Smooth muscle cell of the brain vasculature (primary cell): Measurements from ENCODE around the gene CELSR2.
A peak's percentile ranks its signal among the peaks of the same experiment; 100 is the strongest.
"Not testable (repeated sequence)": the region's sequence is repeated elsewhere in the genome, so short reads cannot be mapped to it uniquely, and the experiment has no call there.

Experiments
- DNase-seq: peaks from one replicate; pipeline ENCODE4 v3.0.0-alpha.2; 2012; ENCODE audit warnings: low read depth, low spot score

Gene CELSR2, protein sequence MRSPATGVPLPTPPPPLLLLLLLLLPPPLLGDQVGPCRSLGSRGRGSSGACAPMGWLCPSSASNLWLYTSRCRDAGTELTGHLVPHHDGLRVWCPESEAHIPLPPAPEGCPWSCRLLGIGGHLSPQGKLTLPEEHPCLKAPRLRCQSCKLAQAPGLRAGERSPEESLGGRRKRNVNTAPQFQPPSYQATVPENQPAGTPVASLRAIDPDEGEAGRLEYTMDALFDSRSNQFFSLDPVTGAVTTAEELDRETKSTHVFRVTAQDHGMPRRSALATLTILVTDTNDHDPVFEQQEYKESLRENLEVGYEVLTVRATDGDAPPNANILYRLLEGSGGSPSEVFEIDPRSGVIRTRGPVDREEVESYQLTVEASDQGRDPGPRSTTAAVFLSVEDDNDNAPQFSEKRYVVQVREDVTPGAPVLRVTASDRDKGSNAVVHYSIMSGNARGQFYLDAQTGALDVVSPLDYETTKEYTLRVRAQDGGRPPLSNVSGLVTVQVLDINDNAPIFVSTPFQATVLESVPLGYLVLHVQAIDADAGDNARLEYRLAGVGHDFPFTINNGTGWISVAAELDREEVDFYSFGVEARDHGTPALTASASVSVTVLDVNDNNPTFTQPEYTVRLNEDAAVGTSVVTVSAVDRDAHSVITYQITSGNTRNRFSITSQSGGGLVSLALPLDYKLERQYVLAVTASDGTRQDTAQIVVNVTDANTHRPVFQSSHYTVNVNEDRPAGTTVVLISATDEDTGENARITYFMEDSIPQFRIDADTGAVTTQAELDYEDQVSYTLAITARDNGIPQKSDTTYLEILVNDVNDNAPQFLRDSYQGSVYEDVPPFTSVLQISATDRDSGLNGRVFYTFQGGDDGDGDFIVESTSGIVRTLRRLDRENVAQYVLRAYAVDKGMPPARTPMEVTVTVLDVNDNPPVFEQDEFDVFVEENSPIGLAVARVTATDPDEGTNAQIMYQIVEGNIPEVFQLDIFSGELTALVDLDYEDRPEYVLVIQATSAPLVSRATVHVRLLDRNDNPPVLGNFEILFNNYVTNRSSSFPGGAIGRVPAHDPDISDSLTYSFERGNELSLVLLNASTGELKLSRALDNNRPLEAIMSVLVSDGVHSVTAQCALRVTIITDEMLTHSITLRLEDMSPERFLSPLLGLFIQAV (N-terminal part only)

DNA sequence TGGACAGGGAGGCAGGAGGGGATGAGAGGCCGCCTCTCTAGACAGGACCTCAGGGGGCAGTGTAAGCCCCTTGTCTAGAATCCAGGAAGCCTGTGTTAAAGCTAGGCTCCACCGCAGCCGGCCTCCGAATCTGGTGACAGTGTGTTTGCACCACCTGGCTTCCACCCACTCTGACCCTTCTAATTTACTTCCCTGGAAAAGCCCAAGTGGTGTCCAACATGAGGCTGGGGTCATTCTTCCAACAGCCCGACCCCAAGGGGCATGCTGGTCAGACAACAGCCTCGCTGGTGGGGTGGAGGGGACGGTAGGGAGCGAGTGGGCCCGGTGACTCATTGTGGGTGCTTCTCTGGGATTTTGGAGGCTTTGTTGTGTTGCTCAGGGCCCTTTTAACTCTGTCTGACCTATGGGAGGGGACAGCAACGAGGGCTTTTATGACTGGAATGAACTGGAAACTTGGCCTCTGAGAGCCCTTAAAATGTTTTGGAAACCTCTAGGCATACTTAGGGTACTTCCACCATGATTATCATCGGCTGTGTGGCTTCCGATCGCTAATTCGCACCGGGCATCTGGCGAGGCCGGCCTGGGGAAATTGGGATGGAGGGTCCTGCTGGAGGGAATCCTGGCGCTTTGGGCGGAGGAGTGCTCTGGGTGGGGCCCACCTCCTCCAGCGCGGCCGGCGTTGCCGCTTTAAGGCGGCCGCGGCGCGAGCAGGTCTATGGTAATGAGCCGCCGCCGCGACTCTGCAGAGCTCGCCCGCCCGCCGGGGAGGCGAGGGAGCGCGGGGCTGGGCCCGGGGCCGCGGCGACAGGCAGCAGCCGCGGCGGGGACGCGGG lies at the start of gene CELSR2:
TSS of gene CELSR2 (plus strand) at position 743 of the 833 bp plus-strand sequence. CDS start 541 bp downstream, outside the sequence.
- DNase-seq = no peak

DNA sequence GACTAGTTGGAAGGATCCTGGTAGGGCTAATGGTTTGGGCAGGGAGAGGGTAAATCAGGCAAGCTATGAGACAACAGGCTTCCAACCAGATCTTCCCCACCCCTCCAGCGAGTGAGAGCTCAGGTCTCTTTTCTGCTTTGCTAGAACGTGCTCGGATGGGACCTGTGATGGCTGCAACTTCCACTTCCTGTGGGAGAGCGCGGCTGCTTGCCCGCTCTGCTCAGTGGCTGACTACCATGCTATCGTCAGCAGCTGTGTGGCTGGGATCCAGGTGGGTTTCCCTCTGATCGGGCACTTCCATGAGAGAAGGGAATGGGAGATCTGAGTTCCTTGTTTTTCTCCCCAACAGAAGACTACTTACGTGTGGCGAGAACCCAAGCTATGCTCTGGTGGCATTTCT lies 49.6 kb upstream of the CELSR2 start:
- no peak for DNase-seq

DNA sequence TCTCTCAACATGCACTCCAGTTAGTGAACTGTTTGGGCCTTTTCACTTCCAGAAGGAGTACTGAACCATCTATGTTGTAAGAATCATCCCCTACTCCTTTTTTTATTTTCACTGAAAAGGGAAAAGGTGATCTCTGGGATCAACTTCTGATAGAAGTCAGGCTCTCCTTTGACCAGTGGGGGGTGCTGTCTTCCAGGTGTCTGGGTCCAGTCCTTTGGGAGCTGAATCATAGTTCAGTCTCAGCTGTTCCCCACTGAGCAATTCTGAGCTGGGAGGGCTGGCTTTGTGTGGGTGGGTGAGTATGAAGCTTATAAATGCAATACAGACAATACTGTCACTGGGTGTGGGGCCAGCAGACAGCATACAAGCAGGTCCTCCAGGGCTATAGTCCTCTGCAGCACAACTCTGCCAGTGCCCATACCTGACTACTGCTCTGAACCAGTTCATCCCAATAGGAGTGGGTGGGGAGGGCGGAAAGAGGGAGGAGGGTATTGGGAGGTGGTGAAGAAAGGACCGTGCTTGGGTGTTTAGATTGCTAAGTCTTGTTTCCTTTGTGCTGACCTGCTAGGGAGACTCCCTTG lies 48.1 kb upstream of the CELSR2 start:
- DNase-seq = peak; percentile 47

DNA sequence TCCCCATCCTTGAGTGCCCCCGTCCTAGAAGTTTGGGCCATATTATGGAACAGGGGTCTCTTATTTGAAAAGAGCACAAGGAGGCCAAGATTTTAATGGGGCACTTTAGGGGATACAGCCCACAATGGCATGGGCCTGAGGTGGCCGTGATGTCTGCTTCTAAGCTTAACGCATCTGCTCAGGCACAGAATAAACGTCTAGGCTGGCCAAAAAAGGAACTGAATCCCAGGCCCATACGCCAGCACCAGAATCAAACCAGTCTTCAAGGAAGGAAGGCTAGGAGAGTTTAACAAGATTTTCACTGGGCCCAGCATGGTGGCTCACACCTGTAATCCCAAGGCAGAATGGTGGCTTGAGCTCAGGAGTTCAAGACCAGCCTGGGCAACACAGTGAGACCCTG lies 44.9 kb upstream of the CELSR2 start:
- DNase-seq = no peak

DNA sequence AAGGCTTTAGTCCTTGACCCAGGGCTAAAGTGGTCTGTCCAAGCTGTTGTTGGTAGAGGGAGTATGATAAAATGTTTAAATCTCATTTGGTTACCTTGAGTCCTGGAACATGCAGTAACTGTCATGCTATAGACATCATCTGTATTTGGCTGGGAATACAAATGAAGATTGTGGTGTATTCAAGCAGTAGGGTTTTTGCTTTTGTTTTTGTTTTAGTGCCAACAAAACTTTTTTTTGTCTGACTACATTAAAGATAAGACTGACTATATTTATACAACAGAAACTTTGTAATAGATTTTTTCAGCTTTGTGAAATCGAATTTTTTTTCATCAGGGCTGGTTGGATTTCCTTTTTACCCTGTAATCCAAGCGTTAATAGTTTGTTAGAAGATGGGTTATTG lies 43.0 kb upstream of the CELSR2 start:
- no peak for DNase-seq

DNA sequence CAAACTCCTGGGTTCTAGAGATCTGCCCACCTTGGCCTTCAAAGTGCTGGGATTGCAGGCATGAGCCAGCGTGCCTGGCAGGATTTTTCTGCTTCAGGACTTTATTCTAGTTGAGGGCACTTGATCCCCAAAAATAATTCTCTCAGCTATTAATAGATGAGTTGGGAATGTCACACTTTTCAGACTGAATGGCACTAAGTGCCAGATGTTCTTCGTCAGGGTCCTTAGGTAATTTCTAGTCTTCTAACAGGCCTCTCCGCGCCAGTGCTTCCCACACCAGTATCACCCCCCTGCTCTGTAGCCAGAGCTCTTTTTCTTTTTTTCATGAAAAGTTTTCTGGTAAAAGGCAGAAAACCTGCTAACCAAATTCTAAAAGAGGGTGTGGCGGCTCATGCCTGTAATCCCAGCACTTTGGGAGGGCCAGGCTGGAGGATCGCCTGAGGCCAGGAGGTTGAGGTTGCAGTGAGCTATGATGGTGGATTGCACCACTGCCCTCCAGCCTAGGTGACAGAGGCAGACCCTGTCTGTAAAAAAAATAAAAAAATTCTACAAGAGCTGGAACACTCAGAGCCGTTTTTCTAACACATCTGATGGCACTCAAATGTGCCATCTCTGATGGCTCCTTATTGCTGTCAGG lies 41.8 kb upstream of the CELSR2 start:
- DNase-seq = no peak

DNA sequence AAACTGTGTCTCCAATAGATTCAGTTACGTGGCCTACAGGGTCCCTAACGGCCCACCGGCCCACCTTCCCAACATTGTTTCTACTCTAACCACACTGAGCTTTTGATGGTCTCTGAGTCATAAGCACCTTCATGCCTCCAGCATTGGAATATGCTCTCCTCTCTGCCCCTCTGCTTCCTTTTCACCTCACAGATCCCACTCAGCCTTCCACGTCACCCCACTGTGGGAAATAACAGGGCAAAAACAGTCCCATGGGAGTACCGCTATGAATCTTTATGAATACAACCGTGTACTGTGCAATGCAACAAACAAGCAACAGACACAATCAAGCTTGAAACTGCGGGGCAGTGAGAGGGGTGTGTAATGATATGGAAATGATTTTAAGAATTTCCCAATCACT lies 40.9 kb upstream of the CELSR2 start:
- no peak for DNase-seq

DNA sequence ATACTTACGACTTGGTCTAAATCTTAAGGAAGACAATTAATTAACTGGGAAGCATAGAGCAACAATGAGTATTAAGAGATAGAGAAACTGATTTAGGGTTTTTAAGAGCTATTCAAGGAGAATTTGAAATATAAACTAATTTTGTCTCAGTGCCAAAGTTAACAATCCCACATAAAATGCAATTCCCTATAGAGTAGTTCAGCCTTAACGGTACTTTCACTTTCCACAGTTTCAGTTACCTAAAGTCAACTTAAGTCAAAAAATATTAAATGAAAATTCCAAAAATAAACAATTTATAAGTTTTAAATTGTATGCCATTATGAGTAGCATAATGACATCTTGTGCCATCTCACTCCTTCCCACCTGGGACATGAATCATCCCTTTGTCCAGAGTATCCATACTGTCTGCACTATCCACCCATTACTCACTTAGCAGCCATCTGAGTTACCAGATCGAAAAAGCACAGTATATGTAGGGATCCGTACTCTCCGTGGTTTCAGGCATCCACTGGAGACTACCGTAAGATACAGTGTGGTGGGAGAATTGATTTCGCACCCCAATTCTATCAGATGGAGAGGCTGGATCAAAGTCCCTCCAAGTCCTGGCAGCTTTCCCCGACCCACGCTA lies 40.4 kb upstream of the CELSR2 start:
- no peak for DNase-seq

DNA sequence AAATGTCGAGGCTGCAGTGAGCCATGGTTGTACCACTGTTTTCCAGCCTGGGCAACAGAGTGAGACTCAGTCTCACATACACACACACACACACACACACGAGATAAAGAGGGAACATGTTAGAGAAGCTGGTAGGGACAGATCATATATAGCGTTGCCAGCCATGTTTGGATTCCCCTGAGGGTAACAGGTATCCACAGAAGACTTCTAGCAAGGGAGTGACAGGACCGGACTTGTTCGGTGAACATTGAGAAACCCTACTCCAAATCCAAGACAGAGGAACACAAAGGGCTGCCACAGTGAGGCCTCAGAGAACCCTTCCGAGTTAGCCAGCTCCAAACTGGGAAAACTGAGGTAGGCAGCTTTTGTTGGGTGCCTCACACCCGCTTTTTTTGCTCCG lies 39.3 kb upstream of the CELSR2 start:
- DNase-seq = no peak

DNA sequence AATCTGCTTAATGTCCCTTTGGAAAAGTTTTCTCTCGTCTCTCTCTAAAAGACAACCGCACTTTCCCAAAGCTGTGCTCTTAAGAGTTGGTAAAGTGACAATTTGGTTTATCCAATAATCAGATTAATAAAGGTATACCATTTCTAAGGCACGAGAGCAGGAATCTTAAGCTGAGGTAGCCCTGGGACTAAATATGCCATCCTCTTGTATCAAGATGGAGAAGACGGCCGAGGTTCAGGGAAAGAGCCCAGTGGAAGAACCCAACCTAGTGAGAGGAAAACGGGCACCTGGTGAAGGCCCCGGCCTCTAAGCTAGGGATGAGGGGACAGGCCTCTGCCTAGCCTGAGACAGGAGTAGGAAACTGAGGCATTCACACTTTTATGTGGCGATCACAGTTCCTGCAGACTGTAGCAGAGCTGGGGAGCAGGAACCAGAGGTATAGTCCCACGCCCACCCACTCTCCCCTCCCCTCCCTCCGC lies 36.0 kb upstream of the CELSR2 start:
- DNase-seq = no peak

DNA sequence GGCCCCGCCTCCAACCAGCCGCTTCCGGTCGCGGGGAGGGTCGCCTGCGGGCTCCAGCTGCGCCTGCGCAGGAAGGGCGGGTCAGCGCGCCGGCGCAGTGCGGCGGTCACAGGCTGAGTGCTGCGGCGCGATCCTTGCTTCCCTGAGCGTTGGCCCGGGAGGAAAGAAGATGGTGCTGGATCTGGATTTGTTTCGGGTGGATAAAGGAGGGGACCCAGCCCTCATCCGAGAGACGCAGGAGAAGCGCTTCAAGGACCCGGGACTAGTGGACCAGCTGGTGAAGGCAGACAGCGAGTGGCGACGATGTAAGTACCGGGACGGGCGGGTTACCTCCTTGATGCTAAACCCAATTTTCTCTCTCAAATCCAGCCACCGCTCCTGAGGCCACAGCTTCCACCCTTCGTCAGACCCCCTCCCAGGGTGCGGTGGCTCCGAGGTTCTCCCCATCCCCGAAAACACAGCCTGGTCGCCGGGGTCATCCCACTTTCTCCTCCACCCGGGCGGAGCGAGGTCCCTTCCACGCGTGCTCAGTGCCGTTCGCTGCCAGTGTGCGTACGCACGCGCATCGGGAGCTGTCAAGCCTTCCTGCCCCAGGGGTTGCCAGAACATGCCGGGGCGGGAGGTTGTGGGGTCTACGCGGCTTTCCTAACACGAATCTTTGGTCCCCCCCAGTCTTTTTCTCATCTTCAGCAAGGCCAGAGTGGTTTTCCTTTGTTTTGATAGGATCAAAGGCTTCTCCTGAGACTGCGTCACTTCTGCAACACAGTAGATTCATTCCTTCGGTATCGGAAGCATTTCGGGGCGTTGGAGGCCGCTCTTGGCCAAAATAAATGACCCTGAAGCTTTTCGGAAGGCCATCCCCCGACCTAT lies 35.3 kb upstream of the CELSR2 start, which contains the start of gene SARS1:
TSS of gene SARS1 (plus strand) at position 95 of the 870 bp plus-strand sequence. CDS start at position 170, 75 bp downstream.
- DNase-seq = no peak

DNA sequence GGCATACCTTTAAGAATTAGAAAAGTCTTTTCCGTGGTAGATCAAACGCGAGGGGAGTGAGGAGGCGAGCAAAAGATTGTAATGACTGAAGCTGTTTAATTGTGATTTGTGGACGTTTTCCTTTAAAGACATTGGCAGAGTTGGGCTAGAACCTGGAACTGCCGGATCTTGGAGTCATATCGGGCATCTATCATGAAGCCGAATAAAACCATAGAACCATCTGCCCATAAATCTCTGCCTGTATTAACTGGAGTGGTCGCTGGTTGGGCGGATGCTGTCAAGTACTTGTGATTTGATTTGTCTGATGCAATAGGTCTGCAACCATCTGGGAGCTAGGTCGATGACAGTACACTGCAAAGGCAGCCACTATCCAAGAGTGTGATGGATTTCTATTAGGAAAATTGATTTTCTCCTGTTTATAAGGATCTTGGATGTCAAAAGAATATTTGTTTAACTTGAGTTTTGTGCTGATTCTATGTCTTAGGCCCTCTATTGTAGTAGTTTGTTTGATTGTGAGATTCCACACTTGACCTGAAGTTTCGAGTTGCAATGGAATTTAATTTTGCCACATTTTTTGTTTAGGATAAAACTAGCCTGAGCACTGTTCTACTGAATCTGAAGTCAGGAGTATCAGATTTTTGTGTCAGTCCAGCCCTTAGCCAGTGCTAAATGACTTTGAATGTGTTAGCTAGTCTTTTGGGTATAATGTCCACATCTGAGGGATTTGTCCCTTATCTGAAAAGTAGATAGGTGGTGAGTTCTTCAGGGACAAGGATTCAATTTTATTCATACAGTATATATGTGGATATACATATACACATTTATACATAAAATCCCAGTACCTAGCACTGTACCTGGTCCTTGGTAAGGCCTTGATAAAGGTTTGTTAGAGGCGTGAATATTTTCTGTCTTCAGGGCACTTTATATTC lies 34.4 kb upstream of the CELSR2 start:
- no peak for DNase-seq

DNA sequence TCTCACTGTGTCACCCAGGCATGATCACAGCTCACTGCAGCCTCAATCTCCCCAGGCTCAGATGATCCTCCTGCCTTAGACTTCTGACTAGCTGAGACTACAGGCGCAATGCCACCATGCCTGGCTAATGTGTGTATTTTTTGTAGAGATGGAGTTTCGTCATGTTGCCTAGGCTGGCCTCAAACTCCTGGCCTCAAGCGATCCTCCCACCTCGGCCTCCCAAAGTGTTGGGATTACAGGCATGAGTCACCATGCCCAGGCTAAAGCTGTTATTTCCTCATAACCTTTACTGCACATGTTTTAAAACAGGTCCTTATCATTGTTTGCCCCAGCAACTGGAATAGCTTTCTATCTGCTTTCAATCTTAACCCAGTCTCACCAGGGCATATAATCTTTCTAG lies 32.7 kb upstream of the CELSR2 start:
- DNase-seq = no peak

DNA sequence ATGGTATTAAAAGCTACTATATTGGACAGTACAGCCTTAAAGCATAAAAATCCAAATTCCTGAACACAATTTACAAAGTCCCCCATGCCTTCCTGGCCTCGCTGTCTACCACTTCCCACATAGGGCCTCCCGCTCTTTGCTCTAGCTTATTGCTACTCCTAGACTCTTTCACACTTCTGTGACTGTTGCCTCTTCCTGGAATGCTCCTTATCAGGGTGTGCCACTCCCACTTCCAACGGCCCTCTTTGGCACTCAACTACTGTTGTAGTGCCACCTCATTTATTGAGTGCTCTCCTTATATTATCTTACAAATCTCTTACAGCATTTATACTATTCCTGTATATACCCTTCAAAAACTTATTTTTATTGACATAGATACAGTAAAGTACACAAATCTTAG lies 30.8 kb upstream of the CELSR2 start:
- no peak for DNase-seq

DNA sequence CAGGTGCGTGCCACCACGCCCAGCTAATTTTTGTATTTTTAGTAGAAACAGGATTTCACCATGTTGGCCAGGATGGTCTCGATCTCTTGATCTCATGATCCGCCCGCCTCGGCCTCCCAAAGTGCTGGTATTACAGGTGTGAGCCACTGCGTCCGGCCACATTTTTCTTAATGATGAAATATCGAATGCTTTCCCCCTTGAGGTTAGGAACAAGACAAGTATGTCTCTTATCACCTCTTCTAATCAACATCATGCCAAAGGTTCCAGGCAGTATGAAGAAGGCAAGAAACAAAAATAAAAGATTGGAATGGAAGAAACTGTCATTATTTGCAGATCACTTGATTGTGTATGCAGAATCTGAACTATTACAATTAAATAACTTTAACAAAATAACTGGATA lies 28.1 kb upstream of the CELSR2 start:
- not testable (repeated sequence) for DNase-seq

DNA sequence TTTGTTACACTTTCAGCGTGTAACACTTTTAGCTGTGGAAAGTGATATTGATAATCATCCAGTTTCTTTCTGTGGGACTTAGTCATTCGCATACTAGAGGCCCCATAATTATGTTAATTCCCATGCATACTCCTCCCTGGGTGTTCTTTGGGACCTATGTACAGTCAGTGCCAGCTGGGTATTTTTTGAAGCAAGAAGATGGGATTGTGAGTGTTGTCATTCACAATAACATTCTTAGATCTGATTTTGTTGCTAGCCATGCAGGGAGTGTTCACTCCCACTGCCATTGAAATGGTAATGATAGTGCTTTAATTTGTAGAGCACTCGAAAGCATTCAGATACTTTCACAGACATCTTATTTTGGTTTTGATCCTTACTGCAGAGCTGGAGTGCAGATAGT lies 24.0 kb upstream of the CELSR2 start:
- no peak for DNase-seq

DNA sequence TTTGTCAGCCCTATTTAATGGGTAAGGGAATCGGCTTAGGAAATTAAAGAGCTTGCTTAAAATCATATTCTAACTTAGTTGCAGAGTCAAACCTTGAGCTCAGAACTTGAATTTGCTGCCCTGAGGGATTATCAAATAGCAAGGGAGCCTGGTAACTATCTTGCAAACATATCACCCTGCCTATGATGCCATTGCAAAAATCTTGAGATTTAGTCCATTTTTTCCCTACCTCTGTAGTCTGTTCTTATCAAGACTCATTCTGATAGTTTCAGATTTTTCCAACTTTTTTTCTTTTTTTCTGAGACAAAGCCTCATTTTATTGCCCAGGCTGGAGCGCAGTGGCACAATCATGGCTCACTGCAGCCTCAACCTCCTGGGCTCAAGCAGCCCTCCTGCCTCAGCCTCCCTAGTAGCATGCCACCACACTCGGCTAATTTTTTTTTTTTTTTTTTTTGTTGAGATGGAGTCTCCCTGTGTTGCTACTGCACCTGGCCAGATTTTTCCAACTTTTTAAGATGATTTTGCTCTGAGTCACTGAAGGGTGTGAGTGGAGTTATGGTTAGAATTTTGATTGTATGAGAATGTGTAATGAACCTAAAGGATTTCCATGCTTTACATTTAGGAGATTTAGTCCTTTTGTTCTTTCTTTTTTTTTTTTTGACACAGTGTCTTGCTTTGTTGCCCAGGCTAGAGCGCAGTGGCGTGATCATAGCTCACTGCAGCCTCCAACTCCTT lies 23.5 kb upstream of the CELSR2 start:
- no peak for DNase-seq
